IPS DF 4.7 (cell line): ENCODE data around the gene AARS2.

Experiments used
- DNase-seq: peaks from one replicate; pipeline ENCODE4 v3.0.0-alpha.2; 2013; ENCODE audit warnings: low spot score; ENCODE audit errors: extremely low read depth

The AARS2 gene

DNA sequence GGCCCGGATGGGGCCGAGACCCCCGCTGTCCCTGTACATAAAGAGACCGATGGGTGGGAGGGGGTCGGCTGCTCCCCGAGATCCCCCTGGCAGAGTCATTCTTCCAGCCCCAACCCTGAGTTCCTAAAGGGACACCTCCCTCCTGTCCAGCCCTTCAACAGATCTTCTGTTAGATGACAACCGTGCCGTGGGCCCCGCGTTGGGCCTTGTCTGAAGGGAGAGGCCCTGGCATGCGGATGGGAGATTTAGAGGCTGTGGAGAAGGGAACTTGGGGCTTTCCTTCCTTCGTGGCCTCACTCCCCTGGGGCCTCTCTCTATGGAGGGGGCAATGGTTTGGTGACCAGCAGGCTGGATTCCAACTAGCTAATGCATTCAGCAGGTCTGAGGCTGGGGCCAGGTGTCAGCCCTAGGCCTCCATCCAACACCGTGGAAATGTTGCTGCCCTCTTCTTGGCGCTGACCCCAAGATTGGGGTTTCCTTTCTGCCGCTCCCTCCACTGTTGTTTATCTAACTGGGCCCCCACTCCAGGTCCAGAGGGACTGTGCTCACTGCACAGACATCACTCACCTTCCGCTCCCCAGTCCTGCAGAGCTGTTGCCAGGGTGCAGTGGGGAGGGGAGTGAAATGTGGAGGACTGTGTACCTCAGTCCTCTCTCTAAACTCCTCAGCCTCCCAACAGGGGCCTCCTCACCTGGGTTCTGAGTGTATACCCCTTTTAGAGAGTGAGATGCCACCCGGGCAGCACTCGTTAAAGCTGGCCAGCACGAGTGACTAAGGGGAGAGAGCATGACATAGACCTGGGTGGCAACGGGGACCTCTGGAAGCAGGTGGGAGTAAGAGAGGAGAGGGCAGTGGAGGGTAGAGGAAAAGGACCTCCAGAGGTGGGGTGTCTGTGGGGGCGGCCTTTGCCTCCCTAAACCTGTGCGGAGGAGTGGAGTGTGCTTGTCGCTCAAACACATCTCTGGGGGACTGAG lies 36.2 kb downstream of the AARS2 start:
- no peak for DNase-seq

DNA sequence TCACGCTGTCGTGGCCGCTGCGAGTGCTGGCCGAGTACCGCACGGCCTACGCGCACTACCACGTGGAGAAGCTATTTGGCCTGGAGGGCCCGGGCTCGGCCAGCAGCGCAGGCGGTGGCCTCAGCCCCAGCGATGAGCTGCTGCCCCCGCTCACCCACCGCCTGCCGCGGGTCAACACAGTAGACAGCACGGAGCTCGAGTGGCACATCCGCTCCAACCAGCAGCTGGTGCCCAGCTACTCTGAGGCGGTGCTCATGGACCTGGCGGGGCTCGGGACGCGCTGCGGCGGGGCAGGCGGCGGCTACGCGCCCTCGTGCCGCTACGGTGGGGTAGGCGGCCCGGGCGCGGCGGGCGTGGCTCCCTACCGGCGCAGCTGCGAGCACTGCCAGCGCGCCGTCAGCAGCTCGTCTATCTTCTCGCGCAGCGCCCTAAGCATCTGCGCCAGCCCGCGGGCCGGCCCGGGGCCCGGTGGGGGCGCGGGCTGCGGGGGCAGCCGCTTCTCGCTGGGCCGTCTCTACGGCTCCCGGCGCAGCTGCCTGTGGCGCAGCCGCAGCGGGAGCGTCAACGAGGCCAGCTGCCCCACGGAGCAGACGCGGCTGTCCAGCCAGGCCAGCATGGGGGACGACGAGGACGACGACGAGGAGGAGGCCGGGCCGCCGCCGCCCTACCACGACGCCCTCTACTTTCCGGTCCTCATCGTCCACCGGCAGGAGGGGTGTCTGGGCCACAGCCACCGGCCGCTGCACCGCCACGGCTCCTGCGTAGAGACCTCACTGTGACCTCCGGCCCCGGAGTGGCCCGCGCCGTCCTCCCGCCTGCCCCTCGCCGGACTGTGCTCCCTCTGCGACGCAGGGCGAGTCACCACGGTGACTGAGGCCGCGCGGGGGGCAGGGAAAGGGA lies 37.1 kb downstream of the AARS2 start:
- no peak for DNase-seq

DNA sequence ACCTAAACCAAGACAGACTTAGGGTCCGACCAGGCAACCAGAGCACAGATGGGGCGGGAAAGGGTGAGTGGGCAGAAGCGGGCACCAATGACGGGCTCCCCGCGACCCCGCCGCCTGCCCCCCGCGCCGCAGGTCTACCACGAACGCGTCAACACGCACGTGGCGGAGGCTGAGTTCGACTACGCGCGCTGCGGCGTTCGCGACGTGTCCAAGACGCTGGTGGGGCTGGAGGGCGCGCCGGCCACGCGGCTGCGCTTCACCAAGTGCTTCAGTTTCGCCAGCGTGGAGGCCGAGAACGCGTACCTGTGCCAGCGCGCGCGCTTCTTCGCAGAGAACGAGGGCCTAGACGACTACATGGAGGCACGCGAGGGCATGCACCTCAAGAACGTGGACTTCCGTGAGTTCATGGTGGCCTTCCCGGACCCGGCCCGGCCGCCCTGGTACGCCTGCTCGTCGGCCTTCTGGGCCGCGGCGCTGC lies 37.8 kb downstream of the AARS2 start:
- no peak for DNase-seq

DNA sequence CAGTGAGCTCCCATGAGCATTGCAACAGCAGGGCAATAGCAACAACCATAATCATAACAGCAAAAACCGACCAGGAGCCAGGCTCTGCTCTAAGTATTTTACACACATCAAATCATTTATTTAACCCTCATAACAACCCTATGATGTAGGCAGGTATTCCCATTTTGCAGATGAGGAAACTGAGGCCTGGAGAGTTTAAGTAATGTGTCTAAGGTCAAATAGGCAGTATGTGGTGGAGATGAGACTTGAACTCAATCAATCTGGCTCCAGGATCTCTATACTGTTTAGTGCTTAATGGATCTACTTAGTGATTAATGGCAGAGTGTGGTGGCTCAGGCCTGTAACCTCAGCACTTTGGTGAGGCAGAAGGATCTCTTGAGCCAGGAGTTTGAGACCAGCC lies 39.5 kb downstream of the AARS2 start:
- no peak for DNase-seq

DNA sequence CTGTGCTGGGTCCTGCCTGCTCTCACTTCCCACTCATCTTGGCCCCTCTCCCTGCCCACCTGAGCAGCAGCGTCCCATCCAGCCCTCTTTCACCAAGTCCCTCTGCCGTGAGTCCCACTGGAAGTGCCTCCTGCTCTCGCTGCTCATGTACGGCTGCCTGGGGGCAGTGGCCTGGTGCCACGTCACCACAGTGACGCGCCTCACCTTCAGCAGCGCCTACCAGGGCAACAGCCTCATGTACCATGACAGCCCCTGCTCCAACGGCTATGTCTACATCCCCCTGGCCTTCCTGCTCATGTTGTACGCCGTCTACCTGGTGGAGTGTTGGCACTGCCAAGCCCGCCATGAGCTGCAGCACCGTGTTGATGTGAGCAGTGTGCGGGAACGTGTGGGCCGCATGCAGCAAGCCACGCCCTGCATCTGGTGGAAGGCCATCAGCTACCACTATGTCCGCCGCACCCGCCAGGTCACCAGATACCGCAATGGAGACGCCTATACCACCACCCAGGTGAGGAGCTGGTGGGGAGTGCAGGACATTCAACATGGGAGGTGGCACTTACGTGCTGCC lies 40.1 kb downstream of the AARS2 start:
- DNase-seq, result no peak

DNA sequence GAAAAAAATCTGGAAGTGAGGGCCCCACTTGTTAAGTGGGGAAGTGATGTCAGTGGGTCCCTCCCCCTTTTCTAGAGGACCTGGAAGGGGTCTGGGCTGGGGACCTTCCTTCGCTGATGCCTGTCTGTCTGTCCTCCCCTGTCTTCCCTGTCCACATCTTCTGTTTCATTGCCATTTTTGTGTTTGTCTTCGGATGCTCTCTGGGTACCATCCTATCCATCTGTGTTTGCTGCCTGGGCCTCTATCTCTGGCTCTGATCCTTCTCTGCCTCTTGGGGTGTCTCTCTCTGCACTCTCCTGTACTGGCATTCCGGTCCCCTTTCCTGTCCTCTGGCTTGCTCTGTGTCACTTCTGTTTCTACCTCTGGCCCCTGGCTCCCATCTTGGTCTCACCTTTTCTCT lies 40.6 kb downstream of the AARS2 start:
- DNase-seq, result no peak

DNA sequence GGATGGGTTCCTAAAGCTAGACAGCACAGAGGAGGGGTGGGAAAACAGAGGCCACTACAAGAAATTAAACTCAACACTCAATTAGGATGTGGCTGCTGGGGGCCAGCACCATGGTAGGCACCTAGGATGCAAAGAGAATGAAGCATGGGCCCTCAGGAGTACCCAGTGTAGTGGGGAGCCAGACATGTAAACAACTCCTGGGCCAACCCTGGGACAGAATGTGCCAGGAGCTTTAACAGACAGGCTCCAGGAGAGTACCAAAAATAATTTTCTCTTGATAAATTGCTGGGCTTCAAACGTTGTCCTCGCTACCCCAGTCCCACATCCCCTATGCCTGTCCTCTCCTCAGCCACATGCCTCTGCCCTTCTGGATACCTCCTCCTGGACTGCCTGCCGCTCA lies 41.2 kb downstream of the AARS2 start:
- DNase-seq, result no peak

DNA sequence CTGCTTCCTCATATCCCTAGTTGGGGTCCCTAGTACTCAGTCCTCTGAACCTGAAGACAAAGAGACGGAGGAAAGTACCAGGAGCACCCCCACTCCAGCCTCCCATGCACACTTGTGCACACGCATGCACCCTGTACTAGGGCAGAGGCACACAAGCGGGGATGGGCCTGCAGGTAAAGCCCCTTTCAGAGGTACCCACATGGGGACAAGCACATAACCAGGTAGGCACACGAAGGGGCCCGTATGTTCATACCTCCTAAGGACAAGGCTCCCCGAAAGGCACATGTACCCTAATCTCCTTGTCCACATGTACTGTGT lies 41.8 kb downstream of the AARS2 start:
- no peak for DNase-seq

DNA sequence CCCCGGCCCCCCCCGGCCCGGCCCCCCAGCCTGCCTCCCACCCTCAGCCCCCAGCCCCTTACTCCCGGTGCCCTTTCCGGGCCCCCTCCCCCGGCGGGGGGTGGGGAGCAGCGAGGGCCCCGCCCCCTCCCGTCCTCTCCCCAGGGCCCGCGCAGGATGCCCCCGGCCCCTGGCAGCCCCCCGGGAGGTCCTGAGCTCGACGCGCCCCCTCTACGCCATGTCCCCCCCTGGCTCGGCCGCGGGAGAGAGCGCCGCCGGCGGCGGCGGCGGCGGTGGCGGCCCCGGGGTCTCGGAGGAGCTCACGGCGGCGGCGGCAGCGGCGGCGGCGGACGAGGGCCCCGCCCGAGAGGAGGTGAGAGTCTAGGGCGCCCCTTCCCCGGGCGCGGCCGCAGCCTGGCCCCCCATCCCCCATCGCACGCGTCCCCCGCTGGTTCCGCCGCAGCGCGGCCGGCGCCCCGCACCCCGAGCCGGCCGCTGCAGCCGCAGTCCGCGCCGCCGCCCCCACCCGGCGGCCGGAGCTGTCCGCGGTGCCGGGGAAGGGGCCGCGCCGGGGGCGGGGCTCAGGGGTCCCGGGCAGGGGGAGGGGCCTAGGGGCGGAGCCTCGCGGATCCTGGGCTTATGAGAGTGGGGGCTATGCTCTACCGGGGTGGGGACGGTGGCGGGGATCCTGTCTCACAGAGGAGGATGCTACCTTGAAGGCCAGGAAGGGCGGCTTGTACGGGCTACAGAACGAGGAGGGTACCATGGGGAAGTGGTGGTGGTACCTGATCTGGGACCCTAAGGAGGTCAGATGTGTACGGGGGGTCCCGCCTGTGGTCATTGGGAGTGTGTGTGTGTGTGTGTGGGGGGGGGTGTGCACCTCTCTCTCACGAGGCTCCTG lies 42.4 kb downstream of the AARS2 start:
- no peak for DNase-seq

DNA sequence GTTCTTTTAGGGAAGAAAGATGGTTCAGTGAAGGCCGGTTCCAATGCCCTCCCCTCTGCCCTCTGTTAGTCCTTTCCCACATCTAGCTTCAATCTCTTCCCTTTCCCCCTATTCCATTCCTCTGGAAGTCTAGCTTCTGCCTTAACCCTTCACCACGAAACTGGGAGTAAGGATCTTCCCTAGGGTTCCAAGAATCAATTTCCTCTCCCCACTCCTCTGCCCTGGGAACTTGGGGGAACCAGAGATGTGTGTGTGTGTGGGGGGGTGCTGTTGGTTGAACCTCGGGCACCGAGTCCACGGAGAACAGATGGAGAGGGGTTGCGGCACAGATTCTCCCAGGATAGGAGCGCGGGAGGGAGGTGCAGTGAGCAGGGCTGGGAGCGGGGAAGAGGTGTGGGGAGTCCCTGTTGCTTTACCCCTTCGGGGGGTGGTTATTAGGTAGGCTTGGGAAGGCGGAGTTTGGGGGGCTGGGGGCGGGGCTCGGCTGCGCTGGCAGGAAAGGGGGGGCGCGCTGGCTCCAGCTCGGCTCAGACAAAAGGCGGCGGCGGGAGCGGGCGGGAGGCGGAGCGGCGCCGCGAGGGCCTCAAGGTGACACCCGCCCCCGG lies 43.1 kb downstream of the AARS2 start, which contains the start of gene TMEM151B:
Gene TMEM151B (plus strand): TSS at position 530 of the 605 bp plus-strand sequence. CDS start 293 bp downstream, outside the sequence.
- DNase-seq, result no peak

DNA sequence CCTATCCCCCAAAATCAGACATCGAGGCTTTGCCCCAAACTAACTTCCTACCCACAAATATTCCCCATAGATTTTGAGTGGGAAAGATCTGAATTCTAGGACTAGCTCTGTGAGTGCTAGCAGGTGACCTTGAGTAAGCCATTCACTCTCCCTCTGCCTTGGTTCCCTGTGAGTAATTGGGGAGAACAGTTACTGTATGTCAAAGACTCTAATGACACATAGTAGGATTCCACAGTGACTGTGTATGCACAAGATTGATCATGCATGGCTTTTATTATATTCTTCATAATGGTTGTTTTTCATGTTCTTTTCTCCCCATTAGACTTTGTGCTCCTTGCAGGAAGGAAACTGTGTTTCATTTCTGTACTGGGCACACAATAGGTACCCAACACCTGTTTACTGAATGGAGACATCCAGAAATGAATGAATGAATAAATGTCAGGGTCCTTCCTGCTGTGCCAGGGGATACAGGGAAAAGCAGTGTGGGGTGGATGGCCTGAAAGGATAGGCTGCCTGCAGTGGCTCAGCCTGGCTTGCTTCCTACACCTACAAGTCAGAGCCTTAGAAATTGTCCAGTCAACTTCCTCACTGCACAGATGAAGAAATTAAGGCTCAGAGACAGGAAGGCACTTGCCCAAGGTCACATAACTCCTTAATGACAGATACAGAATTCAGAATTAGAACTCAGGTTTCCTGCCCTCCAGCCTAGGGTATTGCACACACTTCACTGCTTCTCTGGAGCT lies 43.8 kb downstream of the AARS2 start:
- no peak for DNase-seq

DNA sequence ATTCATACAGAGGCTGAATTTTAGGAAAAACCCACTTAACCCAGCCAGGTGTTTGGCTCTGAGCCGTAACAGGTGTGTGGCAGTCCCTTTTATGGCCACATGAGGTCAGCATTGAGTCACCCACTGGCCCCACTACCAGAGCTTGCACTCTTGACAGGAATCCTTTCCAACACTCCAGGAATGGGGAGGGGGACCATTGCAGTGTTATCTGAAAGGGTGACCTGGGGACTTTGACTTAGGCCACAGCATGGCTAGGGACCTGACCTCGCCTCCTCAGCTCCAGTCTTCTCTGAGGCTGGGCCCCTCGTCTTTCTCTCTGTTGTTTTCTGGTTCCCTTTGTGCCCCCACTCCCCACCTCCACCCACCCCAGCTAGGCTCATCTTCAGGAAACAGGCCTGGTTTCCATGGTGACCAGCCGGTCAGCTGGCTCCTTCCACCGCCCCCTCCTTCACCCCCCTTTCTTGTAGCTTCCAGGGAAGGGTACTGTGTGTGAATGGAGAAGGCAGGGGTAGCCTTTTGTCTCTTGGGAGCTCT lies 45.0 kb downstream of the AARS2 start:
- DNase-seq, result no peak

DNA sequence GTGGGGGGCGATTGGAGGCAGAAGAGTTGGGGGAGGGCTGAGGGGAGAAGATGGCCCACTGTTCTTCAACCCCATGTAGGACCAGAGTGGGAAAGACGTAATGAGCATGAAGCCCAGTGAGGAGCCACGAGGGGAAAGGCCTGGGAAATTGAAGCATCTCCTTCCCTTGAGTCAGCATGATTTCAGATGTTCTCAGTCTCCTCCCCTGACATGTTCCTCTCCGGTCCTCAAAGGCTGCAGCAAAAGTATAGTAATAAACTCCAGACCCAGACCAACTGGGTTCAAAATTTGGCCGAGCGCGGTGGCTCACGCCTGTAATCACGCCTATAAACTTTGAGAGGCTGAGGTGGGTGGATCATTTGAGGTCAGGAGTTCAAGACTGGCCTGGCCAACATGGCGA lies 45.9 kb downstream of the AARS2 start:
- DNase-seq, result no peak

DNA sequence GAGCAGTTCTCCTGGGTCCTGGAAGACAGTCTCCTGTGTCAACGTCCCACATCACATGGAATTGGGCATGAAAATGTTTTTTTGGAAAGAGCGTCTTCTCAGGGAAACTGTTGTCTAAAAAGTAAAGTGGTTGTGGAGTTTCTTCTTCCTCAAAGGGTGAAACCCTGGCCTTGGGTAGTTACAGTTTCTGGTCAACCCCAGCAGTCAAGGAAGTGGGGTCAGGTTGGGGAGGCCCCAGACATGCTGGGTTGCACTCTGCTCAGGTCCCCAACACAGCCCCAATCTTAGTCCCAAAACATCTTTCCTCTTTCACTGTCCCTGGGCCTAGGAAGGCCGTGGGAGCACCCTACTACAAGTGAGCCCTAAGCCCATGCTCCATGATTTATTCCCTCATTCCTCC lies 46.8 kb downstream of the AARS2 start:
- DNase-seq, result no peak

DNA sequence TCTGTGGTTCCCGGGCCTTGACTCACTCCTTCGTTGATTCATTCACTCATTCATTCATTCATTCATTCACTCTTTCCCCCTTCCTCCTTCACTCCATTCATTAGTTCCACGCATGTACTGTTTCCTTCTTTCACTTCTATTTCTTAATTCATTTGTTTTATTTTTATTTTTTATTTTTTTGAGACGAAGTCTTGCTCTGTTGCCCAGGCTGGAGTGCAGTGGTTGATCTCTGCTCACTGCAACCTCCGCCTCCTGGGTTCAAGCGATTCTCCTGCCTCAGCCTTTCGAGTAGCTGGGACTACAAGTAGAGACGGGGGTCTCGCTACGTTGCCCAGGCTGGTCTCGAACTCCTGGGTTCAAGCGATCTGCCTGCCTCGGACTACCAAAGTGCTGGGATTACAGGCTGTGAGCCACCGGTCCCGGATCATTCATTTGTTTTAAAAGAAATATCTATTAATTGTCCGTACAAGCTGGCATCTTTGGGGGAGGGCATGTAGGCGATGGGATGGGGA lies 47.4 kb downstream of the AARS2 start:
- DNase-seq, result no peak

DNA sequence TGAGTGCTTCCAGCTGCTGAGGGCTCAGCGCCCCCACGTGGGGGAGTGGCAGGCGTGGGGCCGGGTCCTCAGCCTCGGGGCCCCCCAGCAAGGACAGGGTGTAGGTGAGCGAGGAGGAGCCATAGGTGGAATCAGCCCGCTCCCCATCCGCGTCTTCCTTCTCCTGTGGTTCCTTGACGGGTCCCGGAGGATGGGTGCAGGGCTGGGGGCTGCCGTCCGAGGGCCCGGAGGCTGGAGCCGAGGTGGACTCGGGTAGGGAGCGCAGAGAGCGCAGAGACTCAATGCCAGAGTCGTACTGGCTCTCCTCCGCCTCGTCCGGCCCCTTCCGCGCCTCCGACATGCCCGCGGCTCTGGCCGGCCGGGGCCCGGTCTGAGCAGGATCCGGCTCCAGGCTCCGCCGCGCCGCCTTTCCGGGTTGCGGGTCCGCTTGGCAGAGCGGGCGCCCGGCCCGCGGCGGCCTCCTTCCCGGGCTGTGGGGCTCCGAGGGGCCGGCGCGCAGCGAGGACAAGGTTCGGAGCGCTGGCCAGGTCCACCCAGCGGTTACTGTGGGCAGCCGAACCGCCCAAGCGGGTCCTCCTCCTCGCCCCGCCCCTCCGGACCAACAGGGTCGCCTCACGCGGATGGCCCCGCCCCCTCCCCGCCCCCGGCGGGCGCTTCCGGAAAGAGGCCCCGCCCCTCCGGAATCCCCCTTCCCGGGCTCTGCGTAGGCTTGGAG lies 48.0 kb downstream of the AARS2 start, which contains the start of gene NFKBIE:
Gene NFKBIE (minus strand): TSS at position 545 of the 715 bp plus-strand sequence. CDS start 205 bp downstream, at position 340.
- DNase-seq, result no peak

DNA sequence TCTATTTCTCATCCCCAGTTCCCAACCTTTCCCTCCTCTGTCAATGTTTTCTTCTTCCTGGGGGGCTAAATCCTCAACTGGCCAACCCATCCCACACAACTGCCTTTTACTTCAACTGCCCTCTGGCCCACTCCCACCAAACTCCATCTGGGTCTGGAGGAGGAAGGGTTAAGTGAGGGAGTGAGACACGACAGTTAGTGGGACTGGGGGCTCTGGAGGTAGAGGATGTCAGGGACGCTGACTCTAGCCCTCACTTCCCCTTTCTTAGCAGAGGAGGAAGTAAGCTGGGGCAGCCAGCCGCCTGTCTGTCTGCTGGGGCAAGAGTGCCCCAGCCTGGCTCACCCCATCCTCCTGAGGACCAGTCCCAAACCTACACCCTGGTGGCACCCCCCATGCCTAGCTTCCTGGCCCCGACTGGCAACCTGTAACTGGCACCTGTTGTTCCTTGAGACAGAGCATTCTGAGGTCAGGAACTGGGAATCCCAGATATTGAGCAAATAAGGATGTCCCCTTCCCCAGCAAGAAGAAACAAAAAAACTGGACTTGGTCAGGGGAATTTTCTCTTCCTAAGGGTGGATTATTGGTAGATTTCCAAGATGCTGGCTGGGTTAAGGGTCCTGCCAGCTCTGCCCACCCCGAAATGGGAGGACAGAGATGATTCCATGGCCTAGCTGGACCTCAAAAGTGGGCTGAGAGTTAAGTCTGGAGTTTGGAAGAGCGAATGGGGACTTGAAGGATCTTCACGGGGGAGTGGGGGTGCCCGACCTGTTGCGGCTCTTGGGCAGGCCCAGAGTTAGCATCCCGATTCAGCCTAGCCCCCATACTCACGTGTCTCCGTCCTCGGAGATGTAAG lies 48.8 kb downstream of the AARS2 start:
- no peak for DNase-seq
